Tibial nerve (tissue), 4 donors: ENCODE data around the gene SLCO2A1.

Source experiments
- EP300 ChIP-seq, 2 donors: sonication (generic); formaldehyde crosslinking; IDR thresholded peaks; one replicate each; pipeline ENCODE4 v1.6.1; 2017; ENCODE audit warnings: antibody characterized with exemption in 2 of 2, mild to moderate bottlenecking in 1 of 2
- POLR2A ChIP-seq, 2 donors: fragments of 450-650 bp; IDR thresholded peaks; one replicate each; pipeline ENCODE4 v1.6.1; 2017; ENCODE audit warnings: antibody characterized with exemption in 2 of 2, mild to moderate bottlenecking in 2 of 2, moderate library complexity in 2 of 2
- TF ChIP-seq, protein P1 (sequence below), 5 experiments: fragments of 200-600 bp in 3 of 5; fragments of 450-650 bp in 2 of 5; sonication (generic) in 3 of 5; IDR thresholded peaks; one replicate each; pipeline ENCODE4 v1.5.1; 2016 to 2019; ENCODE audit warnings: antibody characterized with exemption in 5 of 5, mild to moderate bottlenecking in 3 of 5, moderate library complexity in 2 of 5

GRCh38 chr3:134031348-134031915 is 1.7 kb upstream of the SLCO2A1 start:
- TF ChIP-seq, protein P1, sequence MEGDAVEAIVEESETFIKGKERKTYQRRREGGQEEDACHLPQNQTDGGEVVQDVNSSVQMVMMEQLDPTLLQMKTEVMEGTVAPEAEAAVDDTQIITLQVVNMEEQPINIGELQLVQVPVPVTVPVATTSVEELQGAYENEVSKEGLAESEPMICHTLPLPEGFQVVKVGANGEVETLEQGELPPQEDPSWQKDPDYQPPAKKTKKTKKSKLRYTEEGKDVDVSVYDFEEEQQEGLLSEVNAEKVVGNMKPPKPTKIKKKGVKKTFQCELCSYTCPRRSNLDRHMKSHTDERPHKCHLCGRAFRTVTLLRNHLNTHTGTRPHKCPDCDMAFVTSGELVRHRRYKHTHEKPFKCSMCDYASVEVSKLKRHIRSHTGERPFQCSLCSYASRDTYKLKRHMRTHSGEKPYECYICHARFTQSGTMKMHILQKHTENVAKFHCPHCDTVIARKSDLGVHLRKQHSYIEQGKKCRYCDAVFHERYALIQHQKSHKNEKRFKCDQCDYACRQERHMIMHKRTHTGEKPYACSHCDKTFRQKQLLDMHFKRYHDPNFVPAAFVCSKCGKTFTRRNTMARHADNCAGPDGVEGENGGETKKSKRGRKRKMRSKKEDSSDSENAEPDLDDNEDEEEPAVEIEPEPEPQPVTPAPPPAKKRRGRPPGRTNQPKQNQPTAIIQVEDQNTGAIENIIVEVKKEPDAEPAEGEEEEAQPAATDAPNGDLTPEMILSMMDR (IDR thresholded peaks at IDR 0.05): no peak
- TF ChIP-seq POLR2A (IDR thresholded peaks at IDR 0.05): no peak
- no peak for TF ChIP-seq EP300 (IDR thresholded peaks at IDR 0.05)
